SJSA1 (cell line): ENCODE data around the gene ITLN1. TPM values are rescaled to one million over a fixed set of nuclear protein-coding genes. Genes with fewer than 3 reads are reported as not detected.
"Not testable (repeated sequence)": the region's sequence is repeated elsewhere in the genome, so short reads cannot be mapped to it uniquely, and the experiment has no call there.

Experiments used
- DNase-seq, 2 experiments: peaks; one replicate each; pipeline ENCODE4 v3.0.0-alpha.2; 2015 to 2020; ENCODE audit warnings: low spot score in 2 of 2, low read depth in 1 of 2
- H3K27ac ChIP-seq: fragments of 250-450 bp; sonication (Bioruptor Pico); 2 replicates; pipeline ENCODE4 v1.5.1; 2020; ENCODE audit warnings: mild to moderate bottlenecking, moderate library complexity
- H3K27me3 ChIP-seq: fragments of 250-450 bp; sonication (Bioruptor Pico); replicated peaks from 2 replicates; pipeline ENCODE4 v1.5.1; 2020; ENCODE audit warnings: mild to moderate bottlenecking, moderate library complexity
- H3K36me3 ChIP-seq: fragments of 250-450 bp; sonication (Bioruptor Pico); 2 replicates; pipeline ENCODE4 v1.5.1; 2020; ENCODE audit warnings: mild to moderate bottlenecking
- H3K4me1 ChIP-seq: fragments of 250-450 bp; sonication (Bioruptor Pico); replicated peaks from 2 replicates; pipeline ENCODE4 v1.6.1; 2021; ENCODE audit warnings: mild to moderate bottlenecking
- H3K4me3 ChIP-seq: fragments of 250-450 bp; sonication (Bioruptor Pico); 2 replicates; pipeline ENCODE4 v1.5.1; 2020; ENCODE audit warnings: mild to moderate bottlenecking
- H3K9me3 ChIP-seq: fragments of 250-450 bp; sonication (Bioruptor Pico); replicated peaks from 2 replicates; pipeline ENCODE4 v1.5.1; 2020; ENCODE audit warnings: mild to moderate bottlenecking
- total RNA-seq: library from RNA; depleted of rRNA; stranded (reverse); fragments of >200 nt; shearing (Covaris generic); gene quantifications from 2 replicates; pipeline ENCODE4 v1.2.3, GENCODE V29; 2014

ITLN1 gene
- total RNA-seq, 1 experiment from 2014 or later, result not detected

DNA sequence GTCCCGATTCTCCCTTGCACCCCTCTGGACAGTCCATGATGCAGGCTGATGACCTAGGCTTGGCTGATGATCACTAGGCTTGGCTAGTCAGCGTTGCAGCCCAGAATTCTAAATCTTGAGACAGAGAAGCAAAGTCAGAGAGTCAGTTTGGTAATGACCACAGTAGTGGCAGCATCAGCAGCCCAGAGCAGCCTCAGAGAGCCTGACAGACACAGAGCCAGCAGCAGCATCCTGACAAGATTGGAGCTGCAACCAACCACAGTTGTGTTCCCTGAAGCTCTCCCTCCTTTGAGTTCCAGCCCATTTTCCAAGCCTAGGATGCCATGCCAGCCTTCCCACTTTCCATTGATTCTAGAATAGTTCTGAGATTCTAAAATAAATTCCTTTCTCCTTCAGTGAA is 16.8 kb upstream of the ITLN1 start:
- no peaks in the 10 kb centered on the region for H3K9me3 ChIP-seq
- no peaks in the 10 kb centered on the region for H3K4me1 ChIP-seq
- no peaks in the 10 kb centered on the region for H3K36me3 ChIP-seq
- no peak for DNase-seq
- no peaks in the 10 kb centered on the region for H3K27me3 ChIP-seq
- no peak overlapping the region for H3K4me3 ChIP-seq
- no peak overlapping the region for H3K27ac ChIP-seq

DNA sequence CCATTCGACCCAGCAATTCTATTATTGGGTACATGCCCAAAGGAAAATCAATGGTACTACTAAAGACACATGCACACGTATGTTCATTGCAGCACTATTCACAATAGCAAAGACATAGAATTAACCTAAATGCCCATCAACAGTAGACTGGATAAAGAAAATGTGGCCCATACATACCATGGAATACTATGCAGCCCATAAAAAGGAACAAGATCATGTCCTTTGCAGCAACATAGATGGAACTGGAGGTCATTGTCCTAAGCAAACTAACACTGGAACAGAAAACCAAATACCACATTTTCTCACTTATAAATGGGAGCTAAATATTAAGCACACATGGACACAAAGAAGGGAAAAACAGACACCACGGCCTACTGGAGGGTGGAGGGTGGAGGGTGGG is 15.7 kb upstream of the ITLN1 start:
- not testable (repeated sequence) for DNase-seq, H3K27ac ChIP-seq, H3K36me3 ChIP-seq, H3K27me3 ChIP-seq, H3K9me3 ChIP-seq, H3K4me1 ChIP-seq, H3K4me3 ChIP-seq

DNA sequence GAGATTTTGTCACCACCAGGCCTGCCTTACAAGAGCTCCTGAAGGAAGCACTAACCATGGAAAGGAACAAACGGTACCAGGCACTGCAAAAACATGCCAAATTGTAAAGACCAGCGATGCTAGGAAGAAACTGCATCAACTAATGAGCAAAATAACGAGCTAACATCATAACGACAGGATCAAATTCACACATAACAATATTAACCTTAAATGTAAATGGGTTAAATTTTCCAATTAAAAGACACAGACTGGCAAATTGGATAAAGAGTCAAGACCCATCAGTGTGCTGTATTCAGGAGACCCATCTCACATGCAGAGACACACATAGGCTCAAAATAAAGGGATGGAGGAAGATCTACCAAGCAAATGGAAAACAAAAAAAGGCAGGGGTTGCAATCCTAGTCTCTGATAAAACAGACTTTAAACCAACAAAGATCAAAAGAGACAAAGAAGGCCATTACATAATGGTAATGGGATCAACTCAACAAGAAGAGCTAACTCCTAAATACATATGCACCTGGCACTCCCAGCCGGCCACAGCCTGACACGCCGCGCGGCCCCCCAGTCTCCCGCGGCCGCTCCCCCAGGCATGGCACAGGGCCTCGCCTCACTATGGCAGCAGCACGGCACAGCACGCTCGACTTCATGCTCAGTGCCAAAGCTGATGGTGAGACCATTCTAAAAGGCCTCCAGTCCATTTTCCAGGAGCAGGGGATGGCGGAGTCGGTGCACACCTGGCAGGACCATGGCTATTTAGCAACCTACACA is 9.6 kb upstream of the ITLN1 start:
- DNase-seq, H3K36me3 ChIP-seq, H3K27me3 ChIP-seq, H3K27ac ChIP-seq, H3K9me3 ChIP-seq, H3K4me1 ChIP-seq, H3K4me3 ChIP-seq: not testable (repeated sequence)

DNA sequence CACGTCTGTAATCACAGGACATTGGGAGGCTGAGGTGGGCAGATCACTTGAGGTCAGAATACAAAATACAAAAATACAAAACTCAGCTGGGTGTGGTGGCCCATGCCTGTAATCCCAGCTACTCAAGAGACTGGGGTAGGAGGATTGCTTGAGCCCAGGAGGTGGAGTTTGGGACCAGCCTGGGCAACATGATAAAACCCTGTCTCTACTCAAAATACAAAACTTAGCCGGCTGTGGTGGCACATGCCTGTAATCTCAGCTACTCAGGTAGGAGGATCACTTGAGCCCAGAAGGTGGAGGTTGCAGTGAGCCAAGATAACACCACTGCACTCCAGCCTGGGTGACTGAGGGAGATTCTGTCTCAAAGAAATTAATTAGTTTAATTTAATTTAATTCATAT is 6.5 kb upstream of the ITLN1 start:
- no peaks in the 10 kb centered on the region for H3K36me3 ChIP-seq
- no peaks in the 10 kb centered on the region for H3K4me1 ChIP-seq
- no peaks in the 10 kb centered on the region for H3K27me3 ChIP-seq
- no peaks in the 10 kb centered on the region for H3K9me3 ChIP-seq
- no peak overlapping the region for H3K27ac ChIP-seq
- no peak overlapping the region for H3K4me3 ChIP-seq
- DNase-seq, result no peak

DNA sequence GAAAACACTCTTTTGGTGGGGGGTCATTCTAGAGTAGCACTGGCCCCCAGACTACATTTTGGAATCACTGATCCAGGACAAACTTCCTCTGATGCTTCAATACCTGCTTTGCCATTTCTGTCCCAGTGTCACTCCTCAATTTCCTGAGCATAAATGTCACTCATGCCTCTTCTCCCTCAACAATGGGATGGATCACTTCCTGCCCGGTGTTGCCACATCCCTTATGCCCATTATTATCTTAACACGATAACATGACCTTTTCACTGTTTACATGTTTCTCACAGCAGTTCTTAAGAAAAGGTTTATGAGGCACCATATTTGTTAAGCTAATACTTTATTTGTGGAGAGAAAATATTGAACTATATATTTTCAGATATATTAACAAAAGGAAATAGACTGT is 3.9 kb upstream of the ITLN1 start:
- no peak for DNase-seq

DNA sequence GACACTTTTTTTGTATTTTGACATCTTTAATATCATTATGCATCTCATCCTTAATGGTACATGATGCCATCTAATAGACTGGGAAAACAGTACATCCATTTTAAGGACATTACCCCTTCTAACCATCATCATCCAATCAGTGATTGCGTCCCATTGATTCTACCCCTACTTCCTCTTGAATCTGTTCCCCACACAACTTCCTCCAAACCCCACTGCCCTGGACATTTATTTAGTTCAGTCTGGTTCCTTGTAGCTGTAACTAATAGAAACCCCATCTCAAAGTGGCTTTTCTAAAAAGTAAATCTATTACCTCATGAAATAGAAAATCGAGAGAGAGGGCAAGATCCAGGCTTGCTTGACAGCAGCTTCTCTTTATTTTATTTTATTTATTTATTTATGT is 2.1 kb upstream of the ITLN1 start:
- Histone ChIP-seq H3K27ac (no peak overlapping the region), H3K4me1 (no peaks in the 10 kb centered on the region), H3K27me3 (peaks cover 7% of the 10 kb centered on the region; the same call in 1 of the 2 replicates), H3K36me3 (no peaks in the 10 kb centered on the region), H3K9me3 (no peaks in the 10 kb centered on the region), H3K4me3 (no peak overlapping the region)
- DNase-seq, result no peak

More for the DNA sequence above, 3.9 kb upstream of the ITLN1 start:
- Histone ChIP-seq H3K4me3 (no peak overlapping the region), H3K4me1 (no peaks in the 10 kb centered on the region), H3K36me3 (no peaks in the 10 kb centered on the region), H3K27ac (no peak overlapping the region), H3K9me3 (no peaks in the 10 kb centered on the region), H3K27me3 (peaks cover 7% of the 10 kb centered on the region; the same call in 1 of the 2 replicates)

DNA sequence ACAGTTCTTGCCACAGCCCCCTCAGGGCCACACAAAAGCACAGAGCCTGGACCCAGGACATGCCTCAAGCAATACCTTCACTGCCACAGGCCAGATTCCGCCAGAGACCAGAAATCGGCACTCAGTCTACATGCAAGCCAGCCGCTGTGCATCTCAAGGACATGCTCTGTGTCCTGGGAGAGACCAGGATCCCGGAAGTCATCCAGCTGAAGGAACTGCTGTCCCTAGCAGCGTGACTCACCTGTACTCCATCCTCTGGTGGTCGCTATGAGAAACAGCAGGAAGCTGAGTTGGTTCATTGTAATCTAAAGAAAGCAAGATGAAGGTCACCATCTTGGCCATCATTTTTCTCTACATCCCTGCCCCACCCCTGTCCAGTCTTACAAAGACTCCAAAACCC is 401 bp downstream of the ITLN1 start:
- Histone ChIP-seq H3K27me3 (peaks cover 7% of the 10 kb centered on the region; the same call in 1 of the 2 replicates), H3K4me3 (no peak overlapping the region), H3K4me1 (no peaks in the 10 kb centered on the region), H3K27ac (no peak overlapping the region), H3K36me3 (no peaks in the 10 kb centered on the region), H3K9me3 (no peaks in the 10 kb centered on the region)
- no peak for DNase-seq

DNA sequence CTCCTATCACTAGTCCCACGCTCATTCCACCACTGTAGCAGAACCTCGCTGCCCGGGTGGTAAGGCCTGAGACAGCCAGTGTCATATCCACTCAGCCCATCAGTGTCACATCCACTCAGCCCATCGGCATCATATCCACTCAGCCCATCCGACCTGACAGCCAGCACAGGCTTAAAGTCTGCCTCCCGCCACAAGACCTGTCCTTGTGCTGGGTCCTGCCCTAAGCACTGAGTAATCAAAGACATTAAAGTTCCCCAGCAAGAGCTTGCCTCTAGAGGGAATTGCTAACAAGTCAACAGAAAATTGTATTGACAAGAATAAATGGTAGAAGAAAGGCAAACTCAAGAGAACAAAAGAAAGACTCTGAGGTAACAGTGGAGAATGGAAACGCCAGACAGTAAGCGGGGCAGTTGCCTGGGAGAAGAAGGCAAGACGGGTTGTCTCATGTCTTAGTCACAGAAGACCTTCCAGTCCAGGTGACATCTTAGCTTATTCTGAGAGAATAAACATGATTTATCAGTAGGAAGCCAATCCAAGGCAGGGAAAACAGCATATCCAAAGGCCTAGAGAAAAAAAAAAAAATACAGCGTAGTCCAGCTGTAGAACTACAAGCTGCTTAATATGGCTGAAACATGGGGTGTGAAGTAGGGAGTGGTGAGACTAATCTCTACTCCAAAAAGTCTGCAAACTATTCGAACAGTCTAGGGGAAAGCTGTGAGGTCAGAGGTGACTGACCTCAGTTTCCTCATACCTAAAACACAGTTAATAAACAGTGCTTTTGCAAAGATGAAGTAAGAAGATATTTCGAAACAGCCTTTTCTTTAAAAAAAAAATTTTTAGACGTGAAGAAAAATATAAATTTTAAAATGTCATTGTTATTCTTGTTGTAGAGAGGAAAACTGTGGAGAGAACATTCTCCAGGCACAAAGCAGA is 1.1 kb downstream of the ITLN1 start:
- DNase-seq, result no peak
- Histone ChIP-seq H3K4me3 (no peak overlapping the region), H3K27ac (no peak overlapping the region), H3K36me3 (no peaks in the 10 kb centered on the region), H3K4me1 (no peaks in the 10 kb centered on the region), H3K27me3 (peaks cover 7% of the 10 kb centered on the region; the same call in 1 of the 2 replicates), H3K9me3 (no peaks in the 10 kb centered on the region)

DNA sequence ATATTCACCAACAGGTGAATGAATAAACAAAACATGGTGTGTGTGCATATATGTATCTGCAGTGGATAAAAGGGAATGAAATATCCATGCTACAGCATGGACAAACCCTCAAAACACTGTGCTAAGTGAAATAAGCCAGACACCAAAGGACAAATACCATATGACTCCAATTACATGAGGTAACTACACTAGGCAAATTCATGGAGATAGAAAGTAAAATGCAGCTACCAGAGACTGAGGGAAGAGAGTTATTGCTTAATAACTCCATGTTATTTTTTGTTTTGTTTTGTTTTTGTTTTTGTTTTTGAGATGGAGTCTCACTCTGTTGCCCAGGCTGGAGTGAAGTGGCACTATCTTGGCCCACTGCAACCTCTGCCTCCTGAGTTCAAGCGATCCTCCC is 2.4 kb downstream of the ITLN1 start:
- Histone ChIP-seq H3K9me3 (no peaks in the 10 kb centered on the region), H3K27ac (no peak overlapping the region), H3K27me3 (peaks cover 7% of the 10 kb centered on the region; the same call in 1 of the 2 replicates), H3K4me3 (no peak overlapping the region), H3K4me1 (no peaks in the 10 kb centered on the region), H3K36me3 (no peaks in the 10 kb centered on the region)
- no peak for DNase-seq

DNA sequence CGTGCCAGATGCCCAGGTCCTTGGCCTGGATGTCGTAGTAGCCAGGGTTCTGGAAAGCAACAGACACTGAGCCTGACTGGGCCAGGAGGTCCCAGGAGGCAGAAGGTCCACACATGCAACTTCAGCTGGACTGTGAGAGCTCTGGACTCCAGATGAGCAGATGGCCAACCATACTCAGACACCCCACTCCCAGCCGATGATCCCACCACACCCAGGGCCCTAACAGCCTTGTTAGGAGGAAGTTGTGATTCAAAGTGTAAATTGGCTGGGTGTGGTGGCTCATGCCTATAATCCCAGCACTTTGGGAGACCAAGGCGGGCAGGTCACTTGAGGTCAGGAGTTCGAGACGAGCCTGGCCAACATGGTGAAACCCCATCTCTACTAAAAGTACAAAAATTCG is 3.7 kb downstream of the ITLN1 start:
- H3K9me3 ChIP-seq, H3K4me1 ChIP-seq, H3K27me3 ChIP-seq, H3K27ac ChIP-seq, H3K4me3 ChIP-seq, H3K36me3 ChIP-seq, DNase-seq: not testable (repeated sequence)

DNA sequence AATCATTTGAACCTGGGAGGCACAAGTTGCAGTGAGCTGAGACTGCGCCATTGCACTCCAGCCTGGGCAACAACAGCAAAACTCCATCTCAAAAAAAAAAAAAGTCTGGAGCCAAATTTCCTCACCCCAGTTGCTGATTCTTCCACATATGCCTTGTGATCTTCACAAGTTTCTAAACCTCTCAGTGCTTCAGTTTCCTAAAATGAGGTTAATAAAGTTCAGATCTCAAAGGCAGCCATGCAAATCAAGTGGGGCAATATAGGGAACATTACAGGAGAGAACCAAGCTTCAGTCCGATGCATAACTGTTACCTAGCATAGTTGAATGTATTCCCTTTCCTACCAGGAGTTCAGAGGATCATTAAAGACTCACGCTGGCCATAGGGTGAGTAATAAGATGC is 4.8 kb downstream of the ITLN1 start:
- no peak overlapping the region for H3K4me3 ChIP-seq
- no peaks in the 10 kb centered on the region for H3K9me3 ChIP-seq
- H3K4me1 ChIP-seq, result no peaks in the 10 kb centered on the region
- H3K27ac ChIP-seq, result no peak overlapping the region
- no peaks in the 10 kb centered on the region for H3K27me3 ChIP-seq
- H3K36me3 ChIP-seq, result no peaks in the 10 kb centered on the region
- no peak for DNase-seq

DNA sequence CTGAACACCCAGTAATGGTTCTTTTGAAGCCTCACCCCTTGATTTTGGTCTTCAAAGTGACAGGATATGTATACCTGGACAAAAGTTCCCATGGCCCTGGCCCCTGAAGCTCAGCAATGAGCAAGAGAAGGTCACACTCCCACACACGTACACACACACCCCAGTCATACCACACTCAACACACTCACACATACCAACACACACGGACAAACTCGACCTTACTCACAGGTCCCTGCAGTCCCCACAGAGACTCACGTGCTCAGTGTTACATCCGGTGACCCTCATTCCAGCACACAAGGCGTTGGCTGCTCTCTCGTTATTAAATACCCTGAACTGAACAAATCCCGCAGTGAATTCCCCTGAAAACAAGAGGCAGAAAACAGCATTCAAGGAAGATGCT is 5.9 kb downstream of the ITLN1 start:
- Histone ChIP-seq H3K36me3 (no peaks in the 10 kb centered on the region), H3K4me3 (no peak overlapping the region), H3K27me3 (no peaks in the 10 kb centered on the region), H3K4me1 (no peaks in the 10 kb centered on the region), H3K27ac (no peak overlapping the region), H3K9me3 (no peaks in the 10 kb centered on the region)
- DNase-seq, result no peak

DNA sequence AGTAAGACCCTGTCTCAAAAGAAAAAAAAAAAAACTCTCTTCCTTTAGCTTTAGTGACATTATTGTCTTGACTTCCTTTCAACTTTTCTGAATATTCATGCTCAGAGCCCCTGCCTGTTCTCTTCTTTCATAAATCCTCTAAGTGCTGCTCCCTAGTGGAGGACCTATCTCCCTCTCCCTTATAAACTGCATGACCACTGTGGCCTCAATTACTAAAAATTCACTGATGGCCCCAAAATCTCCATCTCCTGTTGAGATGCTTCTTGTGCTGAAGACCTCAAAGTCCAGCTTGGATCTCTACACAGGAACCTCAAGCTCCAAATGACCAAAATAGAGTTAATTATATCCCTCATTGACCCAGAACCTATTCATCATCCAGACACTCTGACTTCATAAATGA is 7.8 kb downstream of the ITLN1 start:
- H3K27ac ChIP-seq, result no peak overlapping the region
- no peaks in the 10 kb centered on the region for H3K27me3 ChIP-seq
- no peaks in the 10 kb centered on the region for H3K9me3 ChIP-seq
- H3K4me3 ChIP-seq, result no peak overlapping the region
- H3K36me3 ChIP-seq, result no peaks in the 10 kb centered on the region
- DNase-seq, result no peak
- no peaks in the 10 kb centered on the region for H3K4me1 ChIP-seq

DNA sequence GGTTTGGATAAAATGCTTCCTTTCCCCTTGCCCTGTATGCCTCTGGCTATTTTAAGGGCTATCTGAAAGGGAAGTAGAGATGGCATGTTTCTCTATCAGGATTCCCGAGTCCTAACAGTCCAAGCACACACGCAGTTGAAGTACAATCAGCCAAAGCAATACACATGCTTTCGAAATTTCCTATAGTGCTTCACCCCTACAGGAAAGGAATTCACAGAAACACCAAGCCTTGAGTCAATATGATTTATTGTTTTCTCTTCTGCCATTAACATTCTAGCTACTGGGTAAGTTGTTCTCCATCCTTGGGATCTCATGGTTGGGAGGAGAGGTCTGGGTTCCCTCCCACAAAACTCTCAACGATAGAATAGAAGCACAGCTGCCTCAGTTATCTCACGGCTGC is 8.7 kb downstream of the ITLN1 start:
- Histone ChIP-seq H3K27me3 (no peaks in the 10 kb centered on the region), H3K27ac (no peak overlapping the region), H3K9me3 (no peaks in the 10 kb centered on the region), H3K4me1 (no peaks in the 10 kb centered on the region), H3K36me3 (no peaks in the 10 kb centered on the region), H3K4me3 (no peak overlapping the region)
- DNase-seq, result no peak
